SU-DHL-6 (cell line): ENCODE results near the gene ZNF197.

Source experiments
- H2AFZ ChIP-seq: fragments of 200-600 bp; sonication (generic); 2 replicates; pipeline ENCODE4 v1.6.1; 2014; ENCODE audit warnings: low read depth, mild to moderate bottlenecking, moderate library complexity, mixed read lengths, antibody characterized with exemption, low read length; ENCODE audit not compliant: severe bottlenecking
- H3F3A ChIP-seq: fragments of 200-600 bp; shearing (Covaris generic); 2 replicates; pipeline ENCODE4 v1.6.0; 2016; ENCODE audit warnings: antibody characterized with exemption, mild to moderate bottlenecking; ENCODE audit not compliant: insufficient read depth
- H3K27ac ChIP-seq: fragments of 200-600 bp; sonication (generic); 2 replicates; pipeline ENCODE4 v1.5.1; 2016; ENCODE audit warnings: low read depth, mild to moderate bottlenecking, low read length, moderate library complexity, mixed read lengths
- H3K27me3 ChIP-seq: fragments of 200-600 bp; sonication (generic), shearing (Covaris generic); 2 replicates; pipeline ENCODE4 v1.6.0; 2014; ENCODE audit warnings: mild to moderate bottlenecking, low read length
- H3K36me3 ChIP-seq: fragments of 200-600 bp; sonication (generic); 2 replicates; pipeline ENCODE4 v1.6.1; 2014; ENCODE audit warnings: mild to moderate bottlenecking, low read length, mixed read lengths
- H3K4me2 ChIP-seq: fragments of 300-600, 200-600 bp; shearing (Covaris generic), sonication (generic); 2 replicates; pipeline ENCODE4 v1.6.0; 2014; ENCODE audit warnings: low read length, low read depth, mild to moderate bottlenecking; ENCODE audit not compliant: poor library complexity, severe bottlenecking
- H3K4me3 ChIP-seq: fragments of 200-600 bp; sonication (generic); 2 replicates; pipeline ENCODE4 v1.5.1; 2014; ENCODE audit warnings: antibody characterized with exemption, low read length, mild to moderate bottlenecking, mixed read lengths; ENCODE audit not compliant: insufficient read depth, poor library complexity, severe bottlenecking
- H3K79me2 ChIP-seq: fragments of 200-600 bp; sonication (generic); 2 replicates; pipeline ENCODE4 v1.6.1; 2014; ENCODE audit warnings: mild to moderate bottlenecking, low read length, moderate library complexity; ENCODE audit not compliant: insufficient read depth
- H3K9ac ChIP-seq: fragments of 200-600 bp; sonication (generic); 2 replicates; pipeline ENCODE4 v1.7.0; 2014; ENCODE audit warnings: mild to moderate bottlenecking, low read length
- H3K9me2 ChIP-seq: fragments of 200-600 bp; sonication (generic); replicated peaks from 2 replicates; pipeline ENCODE4 v1.6.1; 2014; ENCODE audit warnings: low read length; ENCODE audit not compliant: insufficient read depth
- H3K9me3 ChIP-seq: fragments of 200-600 bp; sonication (generic); 2 replicates; pipeline ENCODE4 v1.6.1; 2014; ENCODE audit warnings: low read length, mixed read lengths; ENCODE audit not compliant: insufficient read depth
- H4K20me1 ChIP-seq: fragments of 200-600 bp; sonication (generic); 2 replicates; pipeline ENCODE4 v1.6.1; 2014; ENCODE audit warnings: low read depth, mild to moderate bottlenecking, antibody characterized with exemption, low read length, moderate library complexity, mixed read lengths
- EZH2phosphoT487 ChIP-seq: fragments of 200-600 bp; sonication (generic), shearing (Covaris generic); conservative IDR thresholded peaks from 2 replicates; pipeline ENCODE4 v1.6.1; 2018; ENCODE audit warnings: mild to moderate bottlenecking, antibody characterized with exemption, low read length, moderate library complexity, mixed read lengths
- TF ChIP-seq, protein P1 (sequence below): fragments of 200-600 bp; sonication (generic); IDR thresholded peaks from one replicate; pipeline ENCODE4 v1.5.1; 2017; ENCODE audit warnings: antibody characterized with exemption, mild to moderate bottlenecking, low read length, moderate library complexity; ENCODE audit not compliant: insufficient read depth, poor library complexity, severe bottlenecking

The ZNF197 gene

DNA sequence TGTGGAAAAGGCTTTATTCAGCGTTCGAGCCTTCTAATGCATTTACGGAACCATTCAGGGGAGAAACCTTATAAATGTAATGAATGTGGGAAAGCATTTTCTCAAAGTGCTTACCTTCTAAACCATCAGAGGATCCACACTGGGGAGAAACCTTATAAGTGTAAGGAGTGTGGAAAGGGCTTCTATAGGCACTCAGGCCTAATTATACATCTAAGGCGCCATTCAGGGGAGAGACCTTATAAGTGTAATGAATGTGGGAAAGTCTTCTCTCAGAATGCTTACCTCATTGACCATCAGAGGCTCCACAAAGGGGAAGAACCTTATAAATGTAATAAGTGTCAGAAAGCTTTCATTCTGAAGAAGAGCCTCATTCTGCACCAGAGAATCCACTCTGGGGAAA, 17.5 kb downstream of the ZNF197 start:
- Histone ChIP-seq H3K9ac (no peak overlapping the region), H3K4me2 (no peak overlapping the region), H3K9me2 (no peaks in the 10 kb centered on the region), H3K4me3 (no peak overlapping the region), H3K27me3 (no peaks in the 10 kb centered on the region), H2AFZ (no peak overlapping the region), H3F3A (no peaks in the 10 kb centered on the region), H4K20me1 (no peaks in the 10 kb centered on the region), H3K36me3 (peaks cover 44% of the 10 kb centered on the region), H3K79me2 (no peaks in the 10 kb centered on the region), H3K27ac (no peak overlapping the region), H3K9me3 (peaks cover 26% of the 10 kb centered on the region; the same call in 1 of the 2 replicates)
- TF ChIP-seq, protein P1, sequence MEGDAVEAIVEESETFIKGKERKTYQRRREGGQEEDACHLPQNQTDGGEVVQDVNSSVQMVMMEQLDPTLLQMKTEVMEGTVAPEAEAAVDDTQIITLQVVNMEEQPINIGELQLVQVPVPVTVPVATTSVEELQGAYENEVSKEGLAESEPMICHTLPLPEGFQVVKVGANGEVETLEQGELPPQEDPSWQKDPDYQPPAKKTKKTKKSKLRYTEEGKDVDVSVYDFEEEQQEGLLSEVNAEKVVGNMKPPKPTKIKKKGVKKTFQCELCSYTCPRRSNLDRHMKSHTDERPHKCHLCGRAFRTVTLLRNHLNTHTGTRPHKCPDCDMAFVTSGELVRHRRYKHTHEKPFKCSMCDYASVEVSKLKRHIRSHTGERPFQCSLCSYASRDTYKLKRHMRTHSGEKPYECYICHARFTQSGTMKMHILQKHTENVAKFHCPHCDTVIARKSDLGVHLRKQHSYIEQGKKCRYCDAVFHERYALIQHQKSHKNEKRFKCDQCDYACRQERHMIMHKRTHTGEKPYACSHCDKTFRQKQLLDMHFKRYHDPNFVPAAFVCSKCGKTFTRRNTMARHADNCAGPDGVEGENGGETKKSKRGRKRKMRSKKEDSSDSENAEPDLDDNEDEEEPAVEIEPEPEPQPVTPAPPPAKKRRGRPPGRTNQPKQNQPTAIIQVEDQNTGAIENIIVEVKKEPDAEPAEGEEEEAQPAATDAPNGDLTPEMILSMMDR, result no peak
- TF ChIP-seq EZH2phosphoT487, result no peak

DNA sequence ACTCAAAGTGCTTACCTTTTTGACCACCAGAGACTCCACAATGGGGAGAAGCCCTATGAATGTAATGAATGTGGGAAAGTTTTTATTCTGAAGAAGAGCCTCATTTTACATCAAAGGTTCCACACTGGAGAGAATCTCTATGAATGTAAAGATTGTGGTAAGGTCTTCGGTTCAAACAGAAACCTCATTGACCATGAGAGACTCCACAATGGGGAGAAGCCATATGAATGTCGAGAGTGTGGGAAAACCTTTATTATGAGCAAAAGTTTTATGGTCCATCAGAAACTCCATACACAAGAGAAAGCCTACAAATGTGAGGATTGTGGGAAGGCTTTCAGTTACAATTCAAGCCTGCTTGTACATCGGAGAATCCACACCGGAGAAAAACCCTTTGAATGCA, 18.2 kb downstream of the ZNF197 start:
- no peaks in the 10 kb centered on the region for H3F3A ChIP-seq
- H4K20me1 ChIP-seq, result no peaks in the 10 kb centered on the region
- H3K4me3 ChIP-seq, result no peak overlapping the region
- H3K9me3 ChIP-seq, result peaks cover 26% of the 10 kb centered on the region; the same call in 1 of the 2 replicates
- H3K9ac ChIP-seq, result no peak overlapping the region
- peaks cover 44% of the 10 kb centered on the region for H3K36me3 ChIP-seq
- H3K4me2 ChIP-seq, result no peak overlapping the region
- H3K9me2 ChIP-seq, result no peaks in the 10 kb centered on the region
- no peak for TF ChIP-seq EZH2phosphoT487
- TF ChIP-seq, protein P1, result no peak
- H3K27me3 ChIP-seq, result no peaks in the 10 kb centered on the region
- H2AFZ ChIP-seq, result no peak overlapping the region
- H3K27ac ChIP-seq, result no peak overlapping the region
- H3K79me2 ChIP-seq, result no peaks in the 10 kb centered on the region; the same call in 1 of the 2 replicates

- peak overlapping the region; percentile 60 for H3K4me3 ChIP-seq
- no peaks in the 10 kb centered on the region for H4K20me1 ChIP-seq
- peaks cover 9% of the 10 kb centered on the region; the same call in 1 of the 2 replicates for H3K79me2 ChIP-seq
- H3K27ac ChIP-seq, result peak overlapping the region; percentile 45; the same call in 1 of the 2 replicates
- no peaks in the 10 kb centered on the region for H3K9me2 ChIP-seq
- H3K36me3 ChIP-seq, result peaks cover 16% of the 10 kb centered on the region
- peak overlapping the region; percentile 81 for H3K4me2 ChIP-seq
- H3K27me3 ChIP-seq, result no peaks in the 10 kb centered on the region
- peak overlapping the region; percentile 77 for H3K9ac ChIP-seq
- H3K9me3 ChIP-seq, result peaks cover 11% of the 10 kb centered on the region; the same call in 1 of the 2 replicates
- peaks cover 12% of the 10 kb centered on the region; the same call in 1 of the 2 replicates for H3F3A ChIP-seq
- no peak for TF ChIP-seq EZH2phosphoT487
- TF ChIP-seq, protein P1, result no peak
- peak overlapping the region; percentile 81 for H2AFZ ChIP-seq
These were observed 22.9 kb downstream of the ZNF197 start for GRCh38 chr3:44647771-44648170.
